GM12865 (cell line): ENCODE measurements around the gene MAN2B1.

Source experiments
- DNase-seq: peaks from one replicate; pipeline ENCODE4 v3.0.0; 2010; ENCODE audit warnings: low read depth
- H3K4me3 ChIP-seq: 2 replicates; pipeline ENCODE4 v1.5.1; 2011; ENCODE audit warnings: mild to moderate bottlenecking, low read depth, low read length, control low read depth
- TF ChIP-seq, protein P1 (sequence below): IDR thresholded peaks from 2 replicates; pipeline ENCODE4 v1.5.1; 2011; ENCODE audit warnings: low read length, control low read depth, low read depth, inconsistent platforms; ENCODE audit not compliant: insufficient read depth; ENCODE audit errors: missing control alignments

MAN2B1 gene

DNA sequence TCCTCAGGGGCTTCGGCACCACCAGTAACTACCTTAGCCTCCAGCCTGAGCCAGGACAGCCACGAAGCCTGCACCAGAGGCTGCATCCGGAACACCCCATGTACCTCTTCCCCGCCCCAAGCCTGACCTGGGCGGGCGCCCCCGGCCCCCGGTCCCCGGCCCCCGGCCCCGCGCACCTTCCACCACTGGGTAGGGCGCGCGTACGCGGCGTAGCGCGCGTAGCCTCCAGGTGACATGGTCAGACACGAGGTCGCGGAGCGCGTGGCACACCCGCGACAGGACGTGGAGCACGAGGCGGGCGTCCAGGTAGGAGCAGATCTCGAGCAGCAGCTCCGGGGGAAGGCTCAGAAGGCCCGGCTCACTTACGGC is 29.4 kb upstream of the MAN2B1 start:
- DNase-seq, result no peak
- H3K4me3 ChIP-seq, result peak overlapping the region; percentile 70
- TF ChIP-seq, protein P1, sequence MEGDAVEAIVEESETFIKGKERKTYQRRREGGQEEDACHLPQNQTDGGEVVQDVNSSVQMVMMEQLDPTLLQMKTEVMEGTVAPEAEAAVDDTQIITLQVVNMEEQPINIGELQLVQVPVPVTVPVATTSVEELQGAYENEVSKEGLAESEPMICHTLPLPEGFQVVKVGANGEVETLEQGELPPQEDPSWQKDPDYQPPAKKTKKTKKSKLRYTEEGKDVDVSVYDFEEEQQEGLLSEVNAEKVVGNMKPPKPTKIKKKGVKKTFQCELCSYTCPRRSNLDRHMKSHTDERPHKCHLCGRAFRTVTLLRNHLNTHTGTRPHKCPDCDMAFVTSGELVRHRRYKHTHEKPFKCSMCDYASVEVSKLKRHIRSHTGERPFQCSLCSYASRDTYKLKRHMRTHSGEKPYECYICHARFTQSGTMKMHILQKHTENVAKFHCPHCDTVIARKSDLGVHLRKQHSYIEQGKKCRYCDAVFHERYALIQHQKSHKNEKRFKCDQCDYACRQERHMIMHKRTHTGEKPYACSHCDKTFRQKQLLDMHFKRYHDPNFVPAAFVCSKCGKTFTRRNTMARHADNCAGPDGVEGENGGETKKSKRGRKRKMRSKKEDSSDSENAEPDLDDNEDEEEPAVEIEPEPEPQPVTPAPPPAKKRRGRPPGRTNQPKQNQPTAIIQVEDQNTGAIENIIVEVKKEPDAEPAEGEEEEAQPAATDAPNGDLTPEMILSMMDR, result no peak

DNA sequence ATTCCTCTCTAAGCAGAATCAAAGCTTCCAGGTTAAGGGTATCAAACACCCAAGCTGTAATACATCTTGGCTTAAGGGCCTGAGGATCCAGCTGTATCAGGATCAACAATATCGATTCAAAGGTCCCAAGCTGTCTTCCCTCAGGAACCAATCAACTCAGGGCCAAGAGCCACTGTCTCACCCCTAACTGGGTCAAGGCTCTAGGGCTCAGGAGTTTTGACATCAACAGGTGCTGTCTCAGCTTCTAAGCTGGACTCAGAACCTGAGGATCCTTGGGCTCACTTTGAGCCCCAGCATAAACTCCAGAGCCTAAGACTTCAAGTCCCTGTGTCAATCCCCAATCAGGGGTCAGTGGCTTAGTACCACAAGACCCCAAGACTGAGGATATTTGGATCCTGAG is 29.0 kb upstream of the MAN2B1 start:
- peak overlapping the region; percentile 70 for H3K4me3 ChIP-seq
- DNase-seq, result no peak
- TF ChIP-seq, protein P1, result no peak

DNA sequence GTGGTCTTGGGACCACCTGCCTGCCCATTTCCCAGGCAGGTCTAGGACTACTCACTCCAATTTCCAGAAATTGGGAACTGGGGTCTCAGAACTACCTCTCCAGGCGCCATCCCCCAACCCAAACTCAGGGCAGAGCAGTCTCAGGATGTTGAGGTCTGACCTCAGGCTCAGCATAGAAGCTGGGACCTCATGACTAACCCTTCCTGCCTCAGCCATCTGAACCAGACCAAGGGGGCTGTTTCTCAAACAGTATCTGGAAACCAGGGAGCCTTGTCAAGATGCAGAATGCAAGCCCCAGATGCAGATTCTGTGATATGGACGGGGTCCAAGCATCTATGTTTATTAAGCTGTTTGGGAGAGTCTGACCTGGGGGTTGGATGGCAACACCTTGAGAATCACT is 28.6 kb upstream of the MAN2B1 start:
- H3K4me3 ChIP-seq, result no peak overlapping the region
- TF ChIP-seq, protein P1, result no peak
- DNase-seq, result no peak

GRCh38 chr19:12694641-12695040 is 28.1 kb upstream of the MAN2B1 start:
- no peak overlapping the region for H3K4me3 ChIP-seq
- TF ChIP-seq, protein P1, result no peak
- no peak for DNase-seq

GRCh38 chr19:12692960-12693359 is 26.4 kb upstream of the MAN2B1 start:
- H3K4me3 ChIP-seq, result no peak overlapping the region
- TF ChIP-seq, protein P1, result no peak
- DNase-seq, result no peak

DNA sequence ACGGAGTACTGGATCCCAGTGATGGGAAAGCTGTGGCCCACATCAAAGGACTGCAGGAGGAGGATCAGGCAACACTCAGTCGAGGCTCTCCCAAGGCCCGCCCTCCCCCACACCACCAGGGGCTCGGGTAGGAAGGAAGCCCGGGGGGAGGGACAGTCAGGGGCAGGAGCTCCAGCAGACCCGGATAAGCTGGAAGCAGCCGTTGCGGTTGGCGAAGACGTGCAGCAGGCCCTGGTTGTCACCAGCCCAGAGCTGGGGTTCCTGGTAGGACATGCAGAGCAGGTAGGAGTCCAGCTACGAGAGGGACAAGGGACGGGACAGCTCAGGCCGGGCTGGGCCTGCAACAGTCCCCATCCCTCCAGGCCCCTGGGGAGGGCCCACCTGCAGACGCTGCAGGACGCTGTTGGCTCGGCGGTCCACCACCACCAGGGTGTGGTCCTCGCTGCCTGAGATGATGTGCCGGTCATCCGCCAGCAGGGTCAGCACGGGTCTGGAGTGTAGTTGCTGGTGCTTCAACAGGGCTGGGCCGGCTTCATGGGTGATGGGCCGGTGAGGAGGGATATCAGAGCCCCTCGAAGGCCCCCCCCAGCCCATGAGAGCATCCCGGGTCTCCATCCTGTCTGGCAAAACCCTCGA is 23.2 kb upstream of the MAN2B1 start:
- TF ChIP-seq, protein P1, result no peak
- DNase-seq, result no peak
- H3K4me3 ChIP-seq, result no peak overlapping the region

- TF ChIP-seq, protein P1, result no peak
- H3K4me3 ChIP-seq, result no peak overlapping the region
- DNase-seq, result no peak
These were observed 22.5 kb upstream of the MAN2B1 start for GRCh38 chr19:12689012-12689411.
